ENCODE measurements around the gene GPR17.

GRCh38 chr2:127655209-127656073 lies 9.5 kb downstream of the GPR17 start:
- TF ChIP-seq POLR2A (IDR thresholded peaks at IDR 0.05), result no peak
- TF ChIP-seq CTCF (IDR thresholded peaks at IDR 0.05), result no peak

Data from esophagus squamous epithelium (tissue), 4 donors.